HepG2 (cell line): ENCODE results near the gene FDPS. TPM values are rescaled to one million over a fixed set of nuclear protein-coding genes. Genes with fewer than 3 reads are reported as not detected.
A peak's percentile ranks its signal among the peaks of the same experiment; 100 is the strongest.

Experiments used
- ARNTL ChIP-seq: sonication (generic); formaldehyde crosslinking; IDR thresholded peaks from 2 replicates; pipeline ENCODE4 v1.4.0; 2020; ENCODE audit warnings: mild to moderate bottlenecking, missing genetic modification reagents
- CBX5 ChIP-seq: sonication (generic); formaldehyde crosslinking; IDR thresholded peaks from 2 replicates; pipeline ENCODE4 v1.4.0; 2020; ENCODE audit warnings: missing genetic modification reagents, borderline replicate concordance
- CCDC6 ChIP-seq: sonication (generic); formaldehyde crosslinking; IDR thresholded peaks from 2 replicates; pipeline ENCODE4 v1.8.1; 2022; ENCODE audit warnings: mild to moderate bottlenecking, missing genetic modification reagents, moderate library complexity
- CEBPG ChIP-seq: IDR thresholded peaks from 2 replicates; pipeline ENCODE4 v1.6.1; 2016
- CHCHD3 ChIP-seq: sonication (generic); formaldehyde crosslinking; IDR thresholded peaks from 2 replicates; pipeline ENCODE4 v1.8.0; 2022; ENCODE audit warnings: mild to moderate bottlenecking, missing genetic modification reagents, moderate library complexity
- KAT8 ChIP-seq: IDR thresholded peaks from 2 replicates; pipeline ENCODE4 v1.6.1; 2016; ENCODE audit warnings: missing genetic modification reagents, missing compliant biosample characterization
- KMT2B ChIP-seq: IDR thresholded peaks from 2 replicates; pipeline ENCODE4 v1.6.1; 2016; ENCODE audit warnings: missing genetic modification reagents, missing compliant biosample characterization
- LCORL ChIP-seq, 2 experiments: fragments of 450-650 bp in 1 of 2; sonication (generic) in 1 of 2; formaldehyde crosslinking in 1 of 2; IDR thresholded peaks; 2 replicates each; pipeline versions ENCODE4 v1.5.0 to v1.6.1; 2017 to 2020; ENCODE audit warnings: antibody characterized with exemption in 1 of 2, missing genetic modification reagents in 1 of 2
- MBNL3 ChIP-seq: fragments of 250-450 bp; sonication (Bioruptor Pico); conservative IDR thresholded peaks from 2 replicates; pipeline ENCODE4 v1.8.0; 2022; ENCODE audit warnings: mild to moderate bottlenecking, inconsistent platforms
- MLX ChIP-seq: IDR thresholded peaks from 2 replicates; pipeline ENCODE4 v1.6.1; 2016
- POLR2AphosphoS5 ChIP-seq: IDR thresholded peaks from 2 replicates; pipeline ENCODE4 v1.6.1; 2012; ENCODE audit warnings: low read depth, low read length
- RXRB ChIP-seq: IDR thresholded peaks from 2 replicates; pipeline ENCODE4 v1.6.1; 2016; ENCODE audit warnings: borderline replicate concordance, missing genetic modification reagents, missing compliant biosample characterization
- SP1 ChIP-seq, 2 experiments: fragments of 450-650 bp in 1 of 2; sonication (generic) in 1 of 2; formaldehyde crosslinking in 1 of 2; IDR thresholded peaks; 2 replicates each; pipeline versions ENCODE4 v1.4.0 to v1.6.1; 2016 to 2020; ENCODE audit warnings: missing genetic modification reagents in 1 of 2
- ZBTB3 ChIP-seq: sonication (generic); formaldehyde crosslinking; IDR thresholded peaks from 2 replicates; pipeline ENCODE4 v1.4.0; 2020; ENCODE audit warnings: low read depth, mild to moderate bottlenecking, moderate library complexity, missing genetic modification reagents, borderline replicate concordance
- ZBTB7A ChIP-seq: sonication (generic); formaldehyde crosslinking; IDR thresholded peaks from 2 replicates; pipeline ENCODE4 v1.8.0; 2022; ENCODE audit warnings: mild to moderate bottlenecking, missing genetic modification reagents
- ZMYM4 ChIP-seq: sonication (generic); formaldehyde crosslinking; IDR thresholded peaks from 2 replicates; pipeline ENCODE4 v1.8.1; 2023; ENCODE audit warnings: mild to moderate bottlenecking, missing genetic modification reagents
- ZNF264 ChIP-seq: sonication (generic); formaldehyde crosslinking; IDR thresholded peaks from 2 replicates; pipeline ENCODE4 v1.4.0; 2020; ENCODE audit warnings: missing genetic modification reagents
- ZNF431 ChIP-seq: sonication (generic); formaldehyde crosslinking; IDR thresholded peaks from 2 replicates; pipeline ENCODE4 v1.9.0; 2022; ENCODE audit warnings: missing genetic modification reagents, low read depth, mild to moderate bottlenecking, borderline replicate concordance
- ZNF709 ChIP-seq: sonication (generic); formaldehyde crosslinking; IDR thresholded peaks from 2 replicates; pipeline ENCODE4 v1.5.0; 2020; ENCODE audit warnings: mild to moderate bottlenecking, missing genetic modification reagents
- ZNF746 ChIP-seq: sonication (generic); formaldehyde crosslinking; IDR thresholded peaks from 2 replicates; pipeline ENCODE4 v1.8.0; 2022; ENCODE audit warnings: mild to moderate bottlenecking, missing genetic modification reagents
- ZNF792 ChIP-seq: IDR thresholded peaks from 2 replicates; pipeline ENCODE4 v1.6.1; 2016
- ZNF891 ChIP-seq: sonication (generic); formaldehyde crosslinking; IDR thresholded peaks from 2 replicates; pipeline ENCODE4 v1.5.0; 2020; ENCODE audit warnings: mild to moderate bottlenecking, missing genetic modification reagents
- ZSCAN25 ChIP-seq: sonication (generic); formaldehyde crosslinking; IDR thresholded peaks from 2 replicates; pipeline ENCODE4 v1.8.0; 2022; ENCODE audit warnings: mild to moderate bottlenecking, missing genetic modification reagents
- polyA plus RNA-seq, 8 experiments: library from polyadenylated mRNA; depleted of rRNA in 3 of 8; stranded (reverse) in 7 of 8; unstranded in 1 of 8; fragments of >200 nt; fragmentation: Illumina TruSeq in 4 of 8; extraction: Trizol in 4 of 8; gene quantifications; 2 replicates each; pipeline versions ENCODE4 v1.2.1 to v1.2.3, GENCODE V29; 2011 to 2016; ENCODE audit warnings: low read depth in 4 of 8, missing spikeins in 1 of 8, mixed read lengths in 1 of 8; ENCODE audit not compliant: insufficient read depth in 1 of 8
- total RNA-seq, 5 experiments: library from RNA; depleted of rRNA; stranded (reverse); fragments of >200 nt; fragmentation: Illumina TruSeq; extraction: Trizol; gene quantifications; 2 replicates each; pipeline ENCODE4 v1.2.3, GENCODE V29; 2016; ENCODE audit warnings: low read depth in 1 of 5
- TF ChIP-seq, protein P1 (sequence below): sonication (generic); formaldehyde crosslinking; IDR thresholded peaks from 2 replicates; pipeline ENCODE4 v1.4.0; 2020; ENCODE audit warnings: missing genetic modification reagents
- TF ChIP-seq, protein P2 (sequence below): sonication (generic); formaldehyde crosslinking; IDR thresholded peaks from 2 replicates; pipeline ENCODE4 v1.4.0; 2020; ENCODE audit warnings: missing genetic modification reagents, borderline replicate concordance
- TF ChIP-seq, protein P3 (sequence below), 2 experiments: sonication (generic) in 1 of 2; formaldehyde crosslinking in 1 of 2; IDR thresholded peaks; 2 replicates each; pipeline versions ENCODE4 v1.4.0 to v1.6.1; 2018 to 2020; ENCODE audit warnings: missing genetic modification reagents in 2 of 2, borderline replicate concordance in 1 of 2, low read depth in 1 of 2, mild to moderate bottlenecking in 1 of 2, missing biosample characterization in 1 of 2

The FDPS gene
- total and polyA plus RNA-seq, 2 of the 13 experiments (the other 11 are each of a cell fraction or from before 2014, with no cell fraction given) = 264 to 519 TPM

- TF ChIP-seq POLR2AphosphoS5 (peak; percentile 57), ZNF264 (peak; percentile 34; the same call in 1 of the 2 replicates), ZBTB7A (CRISPR knock-in tag) (0 out of 2 replicates have a peak, but pooled peaks have one; percentile 55), ZBTB3 (no peak; the same call in 1 of the 2 replicates), ZNF431 (0 out of 2 replicates have a peak, but pooled peaks have one; percentile 22), CBX5 (CRISPR knock-in tag) (peak; percentile 16; the same call in 1 of the 2 replicates), ZNF792 (peak; percentile 13; the same call in 1 of the 2 replicates), ZNF891 (CRISPR knock-in tag) (peak; percentile 75; the same call in 1 of the 2 replicates), CHCHD3 (CRISPR knock-in tag) (no peak), LCORL (IDR thresholded peaks at IDR 0.05) (no peak), LCORL (CRISPR knock-in tag; IDR thresholded peaks at IDR 0.05) (peak; percentile 36), KAT8 (peak; percentile 70), ZSCAN25 (peak; percentile 82; the same call in 1 of the 2 replicates), ZNF746 (CRISPR knock-in tag) (0 out of 2 replicates have a peak, but pooled peaks have one; percentile 44), RXRB (CRISPR knock-in tag) (peak; percentile 23; the same call in 1 of the 2 replicates), SP1 (IDR thresholded peaks at IDR 0.05) (no peak), SP1 (CRISPR knock-in tag; IDR thresholded peaks at IDR 0.05) (peak; percentile 39), ZNF709 (CRISPR knock-in tag) (0 out of 2 replicates have a peak, but pooled peaks have one; percentile 24), ZMYM4 (peak; percentile 69; the same call in 1 of the 2 replicates), KMT2B (0 out of 2 replicates have a peak, but pooled peaks have one; percentile 41), ARNTL (CRISPR knock-in tag) (0 out of 2 replicates have a peak, but pooled peaks have one; percentile 5), MBNL3 (CRISPR knock-in tag) (no peak), CEBPG (no peak), MLX (CRISPR knock-in tag) (no peak), CCDC6 (CRISPR knock-in tag) (peak; percentile 51)
- TF ChIP-seq, protein P1, sequence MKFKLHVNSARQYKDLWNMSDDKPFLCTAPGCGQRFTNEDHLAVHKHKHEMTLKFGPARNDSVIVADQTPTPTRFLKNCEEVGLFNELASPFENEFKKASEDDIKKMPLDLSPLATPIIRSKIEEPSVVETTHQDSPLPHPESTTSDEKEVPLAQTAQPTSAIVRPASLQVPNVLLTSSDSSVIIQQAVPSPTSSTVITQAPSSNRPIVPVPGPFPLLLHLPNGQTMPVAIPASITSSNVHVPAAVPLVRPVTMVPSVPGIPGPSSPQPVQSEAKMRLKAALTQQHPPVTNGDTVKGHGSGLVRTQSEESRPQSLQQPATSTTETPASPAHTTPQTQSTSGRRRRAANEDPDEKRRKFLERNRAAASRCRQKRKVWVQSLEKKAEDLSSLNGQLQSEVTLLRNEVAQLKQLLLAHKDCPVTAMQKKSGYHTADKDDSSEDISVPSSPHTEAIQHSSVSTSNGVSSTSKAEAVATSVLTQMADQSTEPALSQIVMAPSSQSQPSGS = no peak
- TF ChIP-seq, protein P2, sequence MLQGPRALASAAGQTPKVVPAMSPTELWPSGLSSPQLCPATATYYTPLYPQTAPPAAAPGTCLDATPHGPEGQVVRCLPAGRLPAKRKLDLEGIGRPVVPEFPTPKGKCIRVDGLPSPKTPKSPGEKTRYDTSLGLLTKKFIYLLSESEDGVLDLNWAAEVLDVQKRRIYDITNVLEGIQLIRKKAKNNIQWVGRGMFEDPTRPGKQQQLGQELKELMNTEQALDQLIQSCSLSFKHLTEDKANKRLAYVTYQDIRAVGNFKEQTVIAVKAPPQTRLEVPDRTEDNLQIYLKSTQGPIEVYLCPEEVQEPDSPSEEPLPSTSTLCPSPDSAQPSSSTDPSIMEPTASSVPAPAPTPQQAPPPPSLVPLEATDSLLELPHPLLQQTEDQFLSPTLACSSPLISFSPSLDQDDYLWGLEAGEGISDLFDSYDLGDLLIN = no peak
- TF ChIP-seq, protein P3, sequence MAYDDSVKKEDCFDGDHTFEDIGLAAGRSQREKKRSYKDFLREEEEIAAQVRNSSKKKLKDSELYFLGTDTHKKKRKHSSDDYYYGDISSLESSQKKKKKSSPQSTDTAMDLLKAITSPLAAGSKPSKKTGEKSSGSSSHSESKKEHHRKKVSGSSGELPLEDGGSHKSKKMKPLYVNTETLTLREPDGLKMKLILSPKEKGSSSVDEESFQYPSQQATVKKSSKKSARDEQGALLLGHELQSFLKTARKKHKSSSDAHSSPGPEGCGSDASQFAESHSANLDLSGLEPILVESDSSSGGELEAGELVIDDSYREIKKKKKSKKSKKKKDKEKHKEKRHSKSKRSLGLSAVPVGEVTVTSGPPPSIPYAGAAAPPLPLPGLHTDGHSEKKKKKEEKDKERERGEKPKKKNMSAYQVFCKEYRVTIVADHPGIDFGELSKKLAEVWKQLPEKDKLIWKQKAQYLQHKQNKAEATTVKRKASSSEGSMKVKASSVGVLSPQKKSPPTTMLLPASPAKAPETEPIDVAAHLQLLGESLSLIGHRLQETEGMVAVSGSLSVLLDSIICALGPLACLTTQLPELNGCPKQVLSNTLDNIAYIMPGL (CRISPR knock-in tag; IDR thresholded peaks at IDR 0.05; ENCODE audit: borderline replicate concordance in 1 of 2, low read depth in 1 of 2) = peak in 1 of 2 experiments; percentile 47; a peak in 2 of 4 replicates
These were observed 15.5 kb downstream of the FDPS start (continued) for GRCh38 chr1:155324037-155324716.
